HG02759 (cell line): ENCODE data around the gene TBX3.
"Not testable (repeated sequence)": the region's sequence is repeated elsewhere in the genome, so short reads cannot be mapped to it uniquely, and the experiment has no call there.

Experiments used
- ATAC-seq: cut with Tn5 transposase; IDR thresholded peaks from one replicate; pipeline ENCODE4 v1.9.1; 2021; ENCODE audit warnings: mild to moderate bottlenecking, moderate library complexity; ENCODE audit not compliant: unreplicated experiment

The TBX3 gene

DNA sequence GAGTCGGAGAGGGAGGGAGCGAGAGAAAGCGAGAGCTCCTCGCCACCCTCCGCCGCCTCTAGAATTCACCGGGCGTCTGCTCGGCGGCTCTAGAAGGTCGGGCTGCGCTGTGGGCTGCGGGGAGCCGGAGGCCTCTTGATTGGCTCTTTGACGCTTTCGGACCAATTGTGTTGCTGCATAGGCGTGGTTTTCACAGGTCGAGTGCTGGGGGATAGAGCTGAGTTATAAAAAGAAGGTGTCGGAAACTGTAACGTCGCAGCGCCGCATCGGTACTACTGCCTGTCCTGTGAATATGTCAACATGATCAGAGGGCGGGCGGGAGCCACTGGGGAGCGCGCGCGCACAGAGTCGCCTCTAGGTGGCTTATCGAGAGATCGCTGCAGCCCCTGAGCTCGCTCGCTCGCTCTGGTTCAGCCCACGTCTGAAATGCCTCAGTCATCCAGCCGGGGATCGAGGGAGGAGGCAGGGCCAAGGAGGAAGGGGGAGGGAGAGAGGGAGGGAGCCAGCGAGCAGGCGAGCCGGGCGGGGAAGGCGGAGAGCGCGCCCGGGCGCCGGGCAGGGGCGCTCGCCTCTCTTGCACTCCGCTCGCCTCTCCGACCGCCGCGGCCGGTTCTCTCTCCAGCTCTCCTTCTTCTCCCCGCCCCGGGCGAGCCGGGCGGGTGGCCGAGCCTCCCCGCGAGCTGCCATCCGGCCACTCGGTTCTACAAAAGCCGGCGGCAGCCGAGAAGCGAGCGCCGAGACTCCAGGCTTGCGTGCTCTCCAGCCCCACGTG, at the start of gene TBX3:
Gene TBX3, minus strand, starts transcription at position 78 of the 772 bp plus-strand sequence. CDS start 975 bp downstream, outside the sequence.
- no peak for ATAC-seq

DNA sequence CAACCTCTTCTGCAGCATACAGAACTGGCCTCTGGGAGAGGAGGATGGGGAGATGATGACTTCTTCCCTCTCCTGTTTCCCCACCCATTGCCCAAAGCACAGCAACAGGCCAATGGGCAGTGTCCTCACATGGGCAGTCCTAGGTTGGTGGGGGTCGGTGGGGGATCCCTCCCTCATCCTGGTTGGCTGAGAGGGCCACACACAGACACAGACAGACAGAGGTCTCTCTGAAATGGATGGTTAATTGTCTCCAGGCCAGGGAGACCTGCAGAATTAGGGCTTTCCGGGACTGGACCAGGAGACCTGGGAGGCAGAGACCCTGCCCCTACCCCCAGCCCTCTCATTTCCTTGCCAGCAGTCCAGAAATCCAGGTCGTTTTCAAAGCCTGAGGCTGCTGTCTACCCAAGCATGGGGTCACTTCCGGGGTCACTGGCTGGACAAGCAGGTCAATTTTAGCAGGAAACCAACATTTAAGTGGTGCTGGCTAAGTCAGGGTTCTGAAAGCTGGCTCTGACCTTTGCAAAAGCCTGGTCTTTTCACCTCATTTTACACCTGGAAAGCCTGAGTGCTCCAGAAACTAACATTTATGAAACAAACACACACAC, 48.6 kb upstream of the TBX3 start:
- no peak for ATAC-seq

DNA sequence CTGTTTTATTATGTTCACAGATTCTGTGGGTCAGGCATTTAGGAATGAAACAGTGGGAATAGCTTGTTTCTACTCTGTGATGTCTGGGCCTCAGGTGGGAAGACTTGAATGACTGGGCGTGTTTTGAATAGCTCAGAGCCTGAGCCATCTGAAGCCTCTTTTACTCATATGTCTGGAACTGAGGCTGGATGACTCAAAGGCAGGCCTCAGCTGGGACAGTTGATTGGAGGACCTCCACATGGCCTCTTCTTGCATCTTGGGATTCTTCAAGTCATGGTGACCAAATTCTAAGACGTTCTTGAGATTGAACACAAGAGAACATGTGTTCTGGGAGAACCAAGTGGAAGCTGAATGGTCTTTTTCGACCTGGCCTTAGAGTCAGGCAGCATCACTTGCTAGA, 45.8 kb upstream of the TBX3 start:
- no peak for ATAC-seq

DNA sequence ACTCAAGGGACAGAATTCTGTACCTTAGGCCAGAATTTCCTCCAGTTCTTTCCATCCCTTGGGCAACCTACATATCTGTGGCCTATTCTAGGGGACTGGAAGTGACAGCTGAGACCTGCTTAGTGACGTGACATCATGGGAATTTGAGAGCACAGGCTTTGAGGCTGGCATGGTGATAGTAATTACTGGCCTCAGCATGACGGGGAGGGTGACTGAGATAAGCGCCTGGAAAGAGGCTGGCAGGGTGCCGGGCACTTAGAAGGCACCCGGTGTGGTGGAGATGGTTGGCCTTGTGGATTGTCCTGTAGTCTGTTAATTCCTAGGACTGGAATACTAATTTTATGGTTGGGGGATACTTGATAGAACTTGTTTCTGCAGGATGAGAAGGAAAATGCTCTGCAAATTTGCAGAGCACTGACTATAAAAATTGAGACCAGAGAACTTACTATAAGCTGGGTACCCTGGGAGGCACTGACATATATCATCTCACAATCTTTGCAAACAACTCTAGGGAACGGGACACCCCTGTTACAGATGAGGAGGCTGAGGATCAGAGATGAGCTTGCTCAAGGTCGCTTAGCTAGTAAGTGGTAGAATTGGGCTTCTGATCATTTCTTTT, 42.2 kb upstream of the TBX3 start:
- no peak for ATAC-seq

DNA sequence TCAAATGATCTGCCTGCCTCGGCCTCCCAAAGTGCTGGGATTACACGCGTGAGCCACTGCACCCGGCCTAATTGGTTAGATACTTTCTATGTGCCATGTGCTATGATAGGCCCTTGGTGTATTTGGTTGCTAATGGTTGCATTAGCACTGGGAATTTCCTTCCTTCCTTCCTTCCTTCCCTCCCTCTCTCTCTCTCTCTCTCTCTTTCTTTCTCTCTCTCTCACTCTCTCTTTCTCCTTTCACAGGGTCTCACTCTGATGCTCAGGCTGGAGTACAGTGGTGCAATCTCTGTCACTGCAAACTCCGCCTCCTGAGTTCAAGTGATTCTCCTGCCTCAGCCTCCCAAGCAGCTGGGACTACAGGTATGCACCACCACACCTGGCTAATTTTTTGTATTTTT, 38.2 kb upstream of the TBX3 start:
- not testable (repeated sequence) for ATAC-seq

DNA sequence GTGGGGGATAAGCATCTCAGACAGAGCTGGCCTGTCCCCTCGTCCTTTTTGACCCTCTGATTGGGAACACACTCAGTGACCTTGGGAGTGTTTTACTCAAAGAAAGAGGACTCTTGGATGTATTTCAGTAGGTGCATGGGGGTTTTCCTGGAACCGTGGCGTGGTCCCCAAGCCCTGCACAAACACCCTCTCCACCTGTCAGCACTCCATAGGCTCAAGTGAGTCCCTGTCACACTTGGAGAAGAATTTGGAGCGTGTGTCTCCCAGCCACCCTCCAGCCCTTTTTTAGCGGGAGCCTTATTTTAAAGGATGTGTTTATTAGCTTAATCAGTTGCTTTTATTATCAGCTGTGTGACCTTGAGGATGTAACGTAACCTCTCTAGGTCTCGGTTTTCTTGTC, 37.3 kb upstream of the TBX3 start:
- no peak for ATAC-seq

DNA sequence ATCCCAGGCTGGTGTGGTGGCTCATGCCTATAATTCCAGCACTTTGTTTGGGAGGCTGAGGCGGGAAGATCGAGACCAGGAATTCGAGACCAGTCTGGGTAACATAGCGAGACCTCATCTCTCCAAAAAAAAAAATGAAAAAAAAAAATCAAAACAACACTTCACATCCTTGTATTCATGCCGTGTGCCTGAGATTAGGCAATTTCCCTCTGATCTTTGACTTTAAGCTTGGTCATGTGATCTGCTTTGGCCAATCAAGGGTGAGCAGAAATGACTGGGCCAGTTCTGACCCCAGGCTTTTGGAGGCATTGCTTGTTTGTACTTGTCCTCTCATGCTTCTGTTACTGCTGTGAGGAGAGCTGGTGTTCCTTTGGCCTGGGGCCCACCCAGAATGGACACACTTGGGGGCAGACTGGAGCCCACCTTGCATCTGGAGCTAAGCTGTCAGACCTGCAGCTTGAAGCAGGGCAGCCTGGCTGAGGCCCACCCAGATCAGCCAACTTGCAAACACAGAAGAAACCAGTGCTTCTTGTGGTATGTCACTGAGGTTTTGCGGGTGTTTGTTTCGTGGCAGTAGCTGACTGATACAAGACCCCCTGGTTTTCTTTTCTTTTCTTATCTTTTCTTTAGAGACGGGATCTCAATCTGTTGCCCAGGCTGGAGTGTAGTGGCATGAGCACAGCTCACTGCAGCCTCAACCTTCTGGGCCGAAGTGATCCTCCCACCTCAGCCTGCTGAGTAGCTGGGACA, 29.7 kb upstream of the TBX3 start:
- no peak for ATAC-seq

DNA sequence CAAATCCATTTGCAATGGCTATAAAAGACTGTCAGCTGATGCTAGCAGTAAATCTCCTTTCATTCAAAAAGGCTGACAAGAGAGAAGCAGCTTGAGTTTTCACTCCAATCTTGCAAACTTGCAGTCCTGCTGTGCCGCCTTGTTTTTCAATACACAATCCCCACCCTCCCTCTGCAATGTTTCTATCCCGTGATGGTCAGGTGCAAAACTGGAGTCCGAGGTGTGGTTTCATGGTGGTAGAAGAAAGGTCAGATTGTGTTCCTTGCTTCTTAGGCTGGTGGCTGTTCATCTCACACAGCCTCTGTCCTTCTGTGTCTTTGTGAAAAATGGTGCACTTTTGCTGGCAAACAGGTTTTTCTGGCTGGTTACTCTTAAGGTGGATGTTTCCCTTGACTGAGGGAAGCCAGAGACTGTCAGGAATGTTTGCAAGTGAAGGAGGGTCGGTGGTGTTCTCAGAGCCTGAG, 27.7 kb upstream of the TBX3 start:
- ATAC-seq = no peak

DNA sequence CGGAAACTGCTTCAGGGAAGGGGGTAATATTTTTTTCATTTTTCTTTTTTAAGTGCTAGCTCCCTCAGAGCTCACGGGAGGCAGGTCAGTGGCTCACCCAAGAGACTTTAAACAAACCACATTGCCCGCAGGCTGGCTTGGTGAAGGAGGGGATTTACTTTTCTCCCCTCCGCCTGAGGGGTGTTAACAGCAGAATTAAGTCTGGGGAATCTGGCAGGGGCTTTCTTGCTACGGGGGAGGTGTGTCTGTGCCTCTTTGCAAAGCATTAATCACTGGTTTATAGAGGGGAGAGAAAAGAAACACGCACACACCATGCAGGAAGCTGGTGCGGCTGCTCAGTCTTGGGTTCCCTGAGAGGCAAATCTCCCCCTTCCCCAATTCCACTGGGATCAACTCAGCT, 26.2 kb upstream of the TBX3 start:
- ATAC-seq = no peak

DNA sequence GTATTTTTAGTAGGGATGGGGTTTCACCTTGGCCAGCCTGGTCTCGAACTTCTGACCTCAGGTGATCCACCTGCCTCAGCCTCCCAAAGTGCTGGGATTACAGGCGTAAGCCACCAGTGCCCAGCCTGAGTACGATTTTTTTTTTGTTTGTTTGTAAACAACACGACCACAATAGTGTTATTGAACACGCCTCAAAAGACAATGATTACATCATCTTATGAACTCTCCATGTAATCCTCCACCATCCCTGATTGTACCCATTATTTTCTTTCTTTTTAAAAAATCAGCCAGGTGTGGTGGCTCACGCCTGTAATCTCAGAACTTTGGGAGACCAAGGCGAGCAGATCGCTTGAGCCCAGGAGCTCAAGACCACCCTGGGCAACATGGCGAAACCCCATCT, 25.1 kb upstream of the TBX3 start:
- ATAC-seq = no peak

DNA sequence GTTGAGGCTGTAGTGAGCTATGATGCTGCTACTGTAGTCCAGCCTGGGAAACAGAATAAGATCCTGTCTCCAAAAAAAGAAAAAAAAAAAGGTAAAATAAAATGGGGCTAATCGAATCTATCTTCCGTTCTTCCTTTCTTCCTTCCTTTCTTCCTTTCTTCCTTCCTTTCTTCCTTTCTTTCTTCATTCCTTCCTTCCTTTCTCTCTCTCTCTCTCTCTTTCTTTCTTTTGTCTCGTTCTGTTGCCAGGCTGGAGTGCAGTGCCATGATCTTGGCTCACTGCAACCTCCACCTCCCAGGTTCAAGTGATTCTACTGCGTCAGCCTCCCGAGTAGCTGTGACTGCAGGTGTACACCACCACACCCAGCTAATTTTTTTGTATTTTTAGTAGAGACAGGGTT, 24.6 kb upstream of the TBX3 start:
- ATAC-seq = not testable (repeated sequence)

DNA sequence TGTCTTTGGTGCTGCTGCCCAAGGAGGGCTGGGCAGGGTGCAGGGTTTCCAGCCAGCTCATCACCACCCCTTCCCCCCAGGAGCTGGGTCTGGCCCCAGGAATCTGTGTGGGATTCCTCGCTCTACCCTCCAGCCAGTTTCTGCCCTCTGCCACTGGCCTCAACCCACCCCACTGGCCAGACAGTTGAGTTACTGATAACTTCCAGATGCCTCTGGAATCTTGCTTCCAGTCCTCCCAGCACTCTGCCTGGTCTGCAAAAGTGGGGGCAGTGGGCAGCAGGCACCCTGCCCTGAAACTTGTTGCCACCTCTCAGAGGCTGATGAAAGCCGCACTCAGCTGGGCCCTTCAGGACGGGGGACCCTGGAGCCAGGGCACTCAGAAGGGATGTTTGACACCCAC, 20.1 kb upstream of the TBX3 start:
- no peak for ATAC-seq

DNA sequence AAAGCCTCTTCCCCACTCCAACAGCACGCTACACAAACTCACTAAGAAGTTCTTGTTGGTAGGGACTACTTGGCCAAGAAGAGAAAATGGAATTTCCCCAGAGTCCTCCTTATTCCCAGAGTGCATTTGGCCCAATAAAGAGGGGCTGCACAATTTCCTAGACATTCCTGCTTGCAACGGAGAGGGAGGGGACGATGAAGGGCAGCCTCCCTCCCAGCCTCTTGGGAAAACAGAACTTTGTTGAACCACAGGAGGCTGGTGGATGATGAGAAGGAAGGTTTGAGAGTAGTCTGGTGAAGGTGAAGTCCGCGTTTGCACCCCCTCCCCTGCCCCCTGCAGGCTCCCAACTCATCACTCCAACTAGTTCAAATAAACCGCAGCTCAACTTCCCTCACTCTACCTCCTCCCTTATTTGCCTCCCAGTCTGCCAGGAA, 19.1 kb upstream of the TBX3 start:
- no peak for ATAC-seq

DNA sequence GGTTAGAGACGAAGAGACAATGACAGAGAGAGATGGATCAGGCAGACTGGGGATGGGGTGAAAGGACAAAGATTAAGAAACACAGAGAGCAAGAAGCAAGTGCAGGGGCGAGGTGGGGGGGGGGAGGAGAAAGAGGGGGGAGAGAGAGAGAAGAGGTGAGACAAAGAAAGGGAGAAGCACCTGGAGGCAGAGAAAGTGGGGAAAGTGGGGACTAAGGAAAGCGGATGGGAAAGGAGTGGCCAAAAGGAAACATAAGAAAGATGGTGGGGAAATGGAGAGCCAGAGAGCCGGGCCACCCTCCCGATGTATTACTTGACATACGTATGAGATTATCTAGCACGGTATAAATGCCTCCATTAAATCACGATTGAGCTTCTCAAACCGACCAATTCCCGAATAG, 18.5 kb upstream of the TBX3 start:
- ATAC-seq = no peak

DNA sequence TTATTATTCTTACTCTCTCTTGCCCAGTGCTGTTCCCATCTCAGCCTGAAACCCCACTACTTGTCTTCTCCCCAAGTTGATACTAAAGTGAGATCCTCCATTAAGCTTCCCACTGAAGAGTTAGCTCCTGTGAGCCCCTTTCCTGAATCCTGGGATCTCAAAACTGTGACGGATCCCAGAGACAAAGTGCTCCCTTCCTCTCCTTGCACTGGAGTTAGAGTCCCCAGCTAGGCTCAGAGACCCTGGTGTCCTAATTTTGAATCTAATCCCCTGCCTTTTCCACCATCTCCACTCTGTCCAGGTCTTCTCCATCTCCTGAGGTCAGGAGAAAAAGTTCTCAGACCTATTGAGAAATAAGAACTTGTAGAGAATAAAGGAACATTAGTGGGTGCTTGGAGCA, 17.6 kb upstream of the TBX3 start:
- ATAC-seq = no peak

DNA sequence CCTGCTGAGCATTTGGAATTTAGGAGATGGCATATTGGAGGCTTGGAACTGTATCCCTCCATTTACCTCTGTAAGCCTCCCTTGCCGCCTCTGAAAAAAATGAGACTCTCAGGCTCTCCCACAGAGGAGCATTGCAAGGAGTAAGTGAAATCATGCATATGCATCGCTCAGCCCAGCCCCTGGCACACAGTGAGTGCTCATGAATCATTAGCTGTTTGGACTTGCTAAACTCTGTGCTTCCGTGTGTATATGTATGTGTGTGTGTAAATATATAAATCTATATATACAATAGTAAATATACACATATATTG, 17.1 kb upstream of the TBX3 start:
- ATAC-seq = no peak

DNA sequence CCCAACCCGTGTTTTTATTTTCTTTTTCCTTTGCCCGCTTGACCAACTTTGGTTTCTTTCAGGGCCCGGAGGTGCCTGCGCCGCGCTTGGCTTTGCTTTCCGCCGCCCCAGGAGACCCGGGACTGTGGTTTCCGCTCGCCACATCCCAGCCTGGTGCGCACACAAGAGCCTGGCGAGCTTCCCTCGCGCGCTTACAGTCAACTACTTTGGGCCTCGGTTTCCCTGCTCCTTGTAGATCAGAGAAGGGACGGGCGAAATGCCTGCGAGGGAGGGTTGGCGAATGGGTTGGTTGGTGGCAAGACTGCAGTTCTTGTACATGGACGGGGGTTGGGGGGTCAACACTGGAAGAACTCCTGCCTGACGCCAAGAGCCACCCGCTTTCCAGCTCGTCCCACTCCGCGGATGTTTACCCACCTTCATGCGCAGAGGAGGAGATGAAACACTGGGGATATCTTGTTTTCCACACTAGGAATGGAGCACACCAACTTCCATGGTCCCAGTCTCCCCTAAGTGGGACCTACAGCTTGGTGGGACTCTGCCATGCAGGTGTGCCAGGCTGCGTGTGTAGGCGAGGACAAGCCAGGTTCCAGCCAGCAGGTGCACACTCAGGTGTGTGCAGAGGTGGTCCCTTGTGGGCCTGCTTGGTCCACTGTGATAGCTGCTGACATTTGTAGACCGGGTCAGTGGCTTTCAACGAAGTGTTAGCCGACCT, 16.6 kb upstream of the TBX3 start:
- ATAC-seq = no peak

DNA sequence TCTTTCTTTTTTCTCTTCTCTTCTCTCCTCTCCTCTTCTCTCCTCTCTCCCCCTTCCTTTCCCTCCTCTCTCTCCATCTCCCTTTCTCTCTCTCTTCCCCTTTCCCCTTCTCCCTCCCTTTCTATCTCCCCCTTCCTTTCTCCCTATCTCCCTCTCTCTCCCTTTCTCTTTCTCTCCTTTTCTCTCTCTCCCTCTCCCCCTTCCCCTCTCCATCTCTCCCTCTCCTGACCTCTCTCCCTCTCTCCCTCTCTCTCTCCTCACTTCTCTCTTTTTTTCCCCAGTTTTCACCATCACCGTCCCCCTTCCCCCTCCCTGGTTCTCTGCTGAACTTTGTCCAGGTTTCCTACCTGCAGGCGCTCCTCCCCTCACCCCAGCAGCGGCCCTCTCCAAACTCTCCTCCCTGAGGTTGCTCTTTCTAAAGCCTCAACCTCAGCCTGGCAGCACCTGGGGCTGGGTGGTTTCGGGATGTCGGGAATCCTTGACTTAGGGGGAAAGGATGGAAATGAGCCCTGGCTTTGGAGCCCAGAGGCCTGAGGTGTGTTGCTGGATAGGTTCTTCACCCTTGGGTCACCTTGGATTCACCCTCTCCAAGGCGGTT, 14.7 kb upstream of the TBX3 start:
- no peak for ATAC-seq

DNA sequence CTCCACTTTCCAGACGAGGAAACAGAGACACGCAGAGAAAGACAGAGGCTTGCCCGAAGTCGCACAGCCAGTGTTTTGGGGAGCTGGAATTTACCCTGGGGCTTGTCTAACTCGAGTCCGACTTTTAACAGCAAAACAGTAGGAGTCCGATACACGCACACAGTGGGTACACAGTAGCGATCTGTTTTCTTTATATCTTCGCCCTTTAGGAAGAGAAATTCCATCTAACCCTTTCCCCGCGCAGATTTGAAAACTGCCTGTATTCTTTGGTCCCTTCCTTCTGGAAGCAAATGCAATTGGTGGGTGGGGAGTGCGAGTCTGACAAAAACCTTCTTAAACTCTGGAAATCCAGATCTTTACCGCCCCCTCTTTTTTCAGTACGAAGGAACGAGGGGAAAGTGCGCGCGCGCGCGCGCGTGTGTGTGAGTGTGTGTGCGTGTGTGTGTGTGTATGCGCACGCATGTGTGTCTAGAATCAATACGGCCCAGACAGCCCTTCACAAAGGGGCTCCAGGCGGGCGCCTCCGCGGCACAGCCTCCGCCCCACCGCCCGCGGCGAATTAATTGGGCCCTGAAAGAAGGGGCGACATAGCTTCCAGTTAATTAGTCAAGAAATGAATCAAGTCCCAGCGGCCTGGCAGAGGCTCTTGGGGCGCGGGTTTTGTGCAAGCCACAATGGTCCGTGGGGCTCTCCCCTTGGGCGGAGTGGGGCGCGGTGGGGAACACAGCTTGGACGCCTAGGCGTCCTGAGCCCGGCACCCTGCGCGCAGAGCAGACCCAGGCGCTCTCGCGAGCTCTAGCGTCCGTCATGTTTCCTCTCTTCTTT, 14.0 kb upstream of the TBX3 start:
- ATAC-seq = no peak

DNA sequence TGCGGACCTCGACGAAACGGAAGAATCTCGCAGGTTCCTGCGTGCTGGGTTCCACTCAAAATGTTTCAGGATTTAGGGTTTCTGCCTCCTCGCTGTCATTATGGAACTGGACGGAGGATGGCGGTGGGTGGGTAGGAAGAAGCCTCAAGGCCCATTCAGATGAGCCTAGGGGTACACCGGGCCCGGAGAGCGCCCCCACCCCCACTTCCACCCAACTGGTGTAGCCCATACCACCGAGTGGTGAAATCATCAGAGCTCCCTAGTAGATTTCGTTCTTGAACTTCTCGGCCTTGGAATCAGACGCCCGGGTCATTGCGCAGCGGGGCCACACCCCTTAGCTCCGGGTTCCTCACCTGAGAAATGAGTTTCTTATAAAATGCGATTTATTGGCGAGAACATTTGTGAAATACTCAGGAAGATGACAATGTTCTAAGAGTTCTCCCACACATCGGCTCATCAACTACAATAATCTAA, 13.3 kb upstream of the TBX3 start:
- ATAC-seq = no peak
